ENCODE data around the gene SCN5A. TPM values are rescaled to one million over a fixed set of nuclear protein-coding genes. Genes with fewer than 3 reads are reported as not detected.

The SCN5A gene
- polyA plus RNA-seq, 1 donor (not counting 4 experiments of a cell fraction or from before 2014, with no cell fraction given), result 0.26 TPM

DNA sequence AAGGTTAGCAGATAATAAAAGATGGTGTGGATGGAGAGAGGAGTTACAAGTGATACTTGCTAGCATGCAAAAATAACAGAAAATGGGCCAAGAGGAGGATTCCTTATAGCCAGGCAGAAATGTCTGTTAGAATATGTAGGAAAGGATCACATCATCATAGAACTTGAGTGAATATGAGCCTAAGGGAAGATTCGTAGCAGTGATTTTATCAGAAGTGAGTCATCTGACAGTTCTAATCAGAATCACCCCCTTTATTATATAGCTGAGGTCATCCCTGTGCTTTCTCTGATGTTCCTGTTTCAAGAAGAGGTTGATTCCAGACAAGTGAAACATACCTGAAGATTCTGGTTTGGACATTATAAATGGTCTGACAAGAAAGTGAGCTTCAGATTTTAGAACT, 130.5 kb downstream of the SCN5A start:
- H4K20me1 ChIP-seq (ENCODE audit: control insufficient read depth, extremely low read depth, insufficient read depth, low read length), result no peaks in the 10 kb centered on the region
- no peak overlapping the region for H3K27ac ChIP-seq (ENCODE audit: control insufficient read depth, insufficient read depth, low read length)
- no peak overlapping the region for H2AFZ ChIP-seq (ENCODE audit: control insufficient read depth, low read length)
- dilution Hi-C loops (cut with MboI; ENCODE audit: extremely low pct_ligation_motif_present, low sequenced_read_pairs), result loop anchor here (10.0 kb wide), 1 partner anchor 136 kb away; no protein-coding TSS in a partner anchor
- no peaks in the 10 kb centered on the region for H3K27me3 ChIP-seq (ENCODE audit: control insufficient read depth, extremely low read depth, insufficient read depth, low read length)
- no peak overlapping the region for H3K4me2 ChIP-seq (ENCODE audit: control insufficient read depth, extremely low read depth, insufficient read depth, low read depth, low read length)
- DNase-seq (ENCODE audit: low read depth, low spot score) (no peak), FAIRE-seq (no peak)
- H3K9me1 ChIP-seq (ENCODE audit: control insufficient read depth, extremely low read depth, insufficient read depth, low read length), result no peaks in the 10 kb centered on the region
- no peaks in the 10 kb centered on the region for H3K79me2 ChIP-seq (ENCODE audit: control insufficient read depth, insufficient read depth, low read length)
- peaks cover 1 to 3% of the 10 kb centered on the region in 2 experiments for H3K36me3 ChIP-seq (ENCODE audit: control insufficient read depth in 2 of 2, extremely low read depth in 1 of 2, insufficient read depth in 2 of 2, low read length in 2 of 2)
- no peaks in the 10 kb centered on the region for H3K9me3 ChIP-seq (ENCODE audit: control insufficient read depth, low read depth, low read length)
- H3K9ac ChIP-seq (ENCODE audit: control insufficient read depth, extremely low read depth, insufficient read depth, low read length), result no peak overlapping the region
- H3K4me3 ChIP-seq (ENCODE audit: control insufficient read depth in 2 of 3, extremely low read depth in 1 of 3, insufficient read depth in 2 of 3, low read depth in 1 of 3, low read length in 3 of 3), result no peak overlapping the region
- H3K4me1 ChIP-seq (ENCODE audit: control insufficient read depth, extremely low read depth, insufficient read depth, low read length), result peaks cover 9% of the 10 kb centered on the region
- TF ChIP-seq, protein P1, sequence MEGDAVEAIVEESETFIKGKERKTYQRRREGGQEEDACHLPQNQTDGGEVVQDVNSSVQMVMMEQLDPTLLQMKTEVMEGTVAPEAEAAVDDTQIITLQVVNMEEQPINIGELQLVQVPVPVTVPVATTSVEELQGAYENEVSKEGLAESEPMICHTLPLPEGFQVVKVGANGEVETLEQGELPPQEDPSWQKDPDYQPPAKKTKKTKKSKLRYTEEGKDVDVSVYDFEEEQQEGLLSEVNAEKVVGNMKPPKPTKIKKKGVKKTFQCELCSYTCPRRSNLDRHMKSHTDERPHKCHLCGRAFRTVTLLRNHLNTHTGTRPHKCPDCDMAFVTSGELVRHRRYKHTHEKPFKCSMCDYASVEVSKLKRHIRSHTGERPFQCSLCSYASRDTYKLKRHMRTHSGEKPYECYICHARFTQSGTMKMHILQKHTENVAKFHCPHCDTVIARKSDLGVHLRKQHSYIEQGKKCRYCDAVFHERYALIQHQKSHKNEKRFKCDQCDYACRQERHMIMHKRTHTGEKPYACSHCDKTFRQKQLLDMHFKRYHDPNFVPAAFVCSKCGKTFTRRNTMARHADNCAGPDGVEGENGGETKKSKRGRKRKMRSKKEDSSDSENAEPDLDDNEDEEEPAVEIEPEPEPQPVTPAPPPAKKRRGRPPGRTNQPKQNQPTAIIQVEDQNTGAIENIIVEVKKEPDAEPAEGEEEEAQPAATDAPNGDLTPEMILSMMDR (optimal IDR thresholded peaks at IDR 0.05 in 1 of 3, IDR thresholded peaks at IDR 0.05 in 1 of 3, conservative IDR thresholded peaks at IDR 0.05 in 1 of 3; ENCODE audit: extremely low read depth in 1 of 3, insufficient read depth in 2 of 3, low read length in 3 of 3), result no peak
- no peak for TF ChIP-seq EZH2 (IDR thresholded peaks at IDR 0.05; ENCODE audit: low read length)

DNA sequence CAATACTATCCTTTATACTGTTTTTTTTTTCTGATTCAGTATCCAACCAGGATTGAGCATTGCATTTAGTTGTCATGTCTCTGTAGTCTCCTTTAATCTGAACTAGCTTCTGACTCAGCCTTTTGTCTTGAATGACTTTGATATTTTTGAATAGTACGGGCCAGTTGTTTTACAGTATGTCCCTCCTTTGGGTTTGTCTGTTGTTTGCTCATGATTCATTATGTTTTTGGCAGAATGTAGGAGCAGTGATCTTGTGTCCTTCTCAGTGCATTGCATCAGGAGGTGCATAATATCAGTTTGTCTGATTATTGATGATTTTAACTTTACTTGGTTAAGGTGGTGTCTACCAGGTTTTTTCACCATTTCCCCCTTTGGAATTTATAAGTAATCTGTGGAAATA, 132.8 kb downstream of the SCN5A start:
- H4K20me1 ChIP-seq (ENCODE audit: control insufficient read depth, extremely low read depth, insufficient read depth, low read length), result no peaks in the 10 kb centered on the region
- TF ChIP-seq, protein P1 (optimal IDR thresholded peaks at IDR 0.05 in 1 of 3, IDR thresholded peaks at IDR 0.05 in 1 of 3, conservative IDR thresholded peaks at IDR 0.05 in 1 of 3; ENCODE audit: extremely low read depth in 1 of 3, insufficient read depth in 2 of 3, low read length in 3 of 3), result no peak
- no peak for TF ChIP-seq EZH2 (IDR thresholded peaks at IDR 0.05; ENCODE audit: low read length)
- DNase-seq (ENCODE audit: low read depth, low spot score) (no peak), FAIRE-seq (no peak)
- no peaks in the 10 kb centered on the region for H3K79me2 ChIP-seq (ENCODE audit: control insufficient read depth, insufficient read depth, low read length)
- H3K4me2 ChIP-seq (ENCODE audit: control insufficient read depth, extremely low read depth, insufficient read depth, low read depth, low read length), result no peak overlapping the region
- dilution Hi-C loops (cut with MboI; ENCODE audit: extremely low pct_ligation_motif_present, low sequenced_read_pairs), result loop anchor here (10.0 kb wide), 1 partner anchor 138 kb away; no protein-coding TSS in a partner anchor
- H3K27me3 ChIP-seq (ENCODE audit: control insufficient read depth, extremely low read depth, insufficient read depth, low read length), result no peaks in the 10 kb centered on the region
- H3K27ac ChIP-seq (ENCODE audit: control insufficient read depth, insufficient read depth, low read length), result no peak overlapping the region
- H3K9me1 ChIP-seq (ENCODE audit: control insufficient read depth, extremely low read depth, insufficient read depth, low read length), result no peaks in the 10 kb centered on the region
- peaks cover 9% of the 10 kb centered on the region for H3K4me1 ChIP-seq (ENCODE audit: control insufficient read depth, extremely low read depth, insufficient read depth, low read length)
- H3K4me3 ChIP-seq (ENCODE audit: control insufficient read depth in 2 of 3, extremely low read depth in 1 of 3, insufficient read depth in 2 of 3, low read depth in 1 of 3, low read length in 3 of 3), result no peak overlapping the region
- H3K36me3 ChIP-seq (ENCODE audit: control insufficient read depth in 2 of 2, extremely low read depth in 1 of 2, insufficient read depth in 2 of 2, low read length in 2 of 2), result peaks cover 3 to 4% of the 10 kb centered on the region in 2 experiments
- no peaks in the 10 kb centered on the region for H3K9me3 ChIP-seq (ENCODE audit: control insufficient read depth, low read depth, low read length)
- H2AFZ ChIP-seq (ENCODE audit: control insufficient read depth, low read length), result no peak overlapping the region
- no peak overlapping the region for H3K9ac ChIP-seq (ENCODE audit: control insufficient read depth, extremely low read depth, insufficient read depth, low read length)
